Epithelial cell of esophagus (primary cell): ENCODE data around the gene THAP8.
A peak's percentile ranks its signal among the peaks of the same experiment; 100 is the strongest.

Experiments
- DNase-seq: peaks from one replicate; pipeline ENCODE4 v3.0.0; 2010; ENCODE audit warnings: low read depth
- H3K4me3 ChIP-seq: 2 replicates; pipeline ENCODE4 v1.5.1; 2011; ENCODE audit warnings: mild to moderate bottlenecking, low read length, control low read depth
- CTCF ChIP-seq: IDR thresholded peaks from 2 replicates; pipeline ENCODE4 v1.5.1; 2011; ENCODE audit warnings: low read depth, mild to moderate bottlenecking, low read length, control low read depth, inconsistent platforms; ENCODE audit not compliant: insufficient read depth; ENCODE audit errors: missing control alignments

THAP8 gene

GRCh38 chr19:36006955-36007354 lies 47.1 kb downstream of the THAP8 start:
- DNase-seq, result no peak
- no peak for TF ChIP-seq CTCF
- H3K4me3 ChIP-seq, result no peak overlapping the region

- no peak overlapping the region for H3K4me3 ChIP-seq
- no peak for DNase-seq
- no peak for TF ChIP-seq CTCF
Observed at GRCh38 chr19:36003284-36003683, 50.8 kb downstream of the THAP8 start.

GRCh38 chr19:36001605-36002004 lies 52.5 kb downstream of the THAP8 start:
- no peak overlapping the region for H3K4me3 ChIP-seq
- no peak for DNase-seq
- no peak for TF ChIP-seq CTCF

GRCh38 chr19:35996777-35997176 lies 57.3 kb downstream of the THAP8 start:
- DNase-seq, result no peak
- H3K4me3 ChIP-seq, result no peak overlapping the region
- TF ChIP-seq CTCF, result no peak

GRCh38 chr19:35995048-35995993 lies 58.8 kb downstream of the THAP8 start, which contains the start of gene SDHAF1:
TSS of gene SDHAF1 (plus strand) at chr19:35995188. CDS start at chr19:35995275, 87 bp downstream.
- H3K4me3 ChIP-seq, result peak within 1 kb of the TSS; percentile 60

GRCh38 chr19:35993923-35994598 lies 60.0 kb downstream of the THAP8 start:
- no peak for TF ChIP-seq CTCF
- peak overlapping the region; percentile 60 for H3K4me3 ChIP-seq
- DNase-seq, result no peak

More at GRCh38 chr19:35995048-35995993, 58.8 kb downstream of the THAP8 start, which contains the start of gene SDHAF1:
- no peak for TF ChIP-seq CTCF
- peak; percentile 93 for DNase-seq
